DND-41 (cell line): ENCODE measurements around the gene ANXA2.

Experiments
- CTCF ChIP-seq: IDR thresholded peaks from 2 replicates; pipeline ENCODE4 v1.5.1; 2012; ENCODE audit warnings: borderline replicate concordance, low read length, moderate library complexity, mild to moderate bottlenecking; ENCODE audit not compliant: poor library complexity, severe bottlenecking; ENCODE audit errors: extremely low read depth
- EZH2 ChIP-seq: IDR thresholded peaks from 3 replicates; pipeline ENCODE4 v1.6.1; 2012; ENCODE audit warnings: borderline replicate concordance, low read depth, mild to moderate bottlenecking, moderate library complexity, low read length, inconsistent platforms; ENCODE audit not compliant: severe bottlenecking

GRCh38 chr15:60417112-60417511, 19.3 kb upstream of the ANXA2 start:
- TF ChIP-seq CTCF (no peak), EZH2 (no peak)
